ENCODE results near the gene INPP5A.
A peak's percentile ranks its signal among the peaks of the same experiment; 100 is the strongest.

Gene INPP5A

GRCh38 chr10:132650611-132651250 lies 113.1 kb downstream of the INPP5A start:
- DNase-seq: no peak

GRCh38 chr10:132651511-132652029 lies 114.0 kb downstream of the INPP5A start:
- no peak for DNase-seq

GRCh38 chr10:132652446-132652845 lies 114.9 kb downstream of the INPP5A start:
- no peak for DNase-seq

GRCh38 chr10:132652936-132653590 lies 115.5 kb downstream of the INPP5A start:
- DNase-seq: no peak

DNA sequence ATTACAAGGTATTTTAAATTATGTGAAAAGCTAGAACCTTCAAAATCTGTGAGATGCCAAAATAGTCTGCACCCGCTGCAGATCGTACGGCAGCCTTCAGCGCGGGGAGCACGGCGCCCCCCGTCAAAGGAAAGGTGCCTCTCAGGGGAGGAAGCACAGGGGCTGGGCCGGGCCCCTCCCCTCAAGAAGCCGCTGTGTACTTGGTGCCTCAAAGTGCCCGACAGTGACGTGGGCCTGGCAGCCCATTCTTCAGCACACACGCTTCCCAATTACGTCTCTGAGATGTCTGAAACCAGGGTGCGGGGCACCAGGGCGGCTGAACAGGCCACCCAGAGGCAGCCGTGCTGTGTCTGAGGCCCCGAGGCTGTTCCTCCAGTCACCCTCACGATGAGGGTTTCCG lies 116.1 kb downstream of the INPP5A start:
- DNase-seq: no peak

GRCh38 chr10:132654121-132654571 lies 116.6 kb downstream of the INPP5A start:
- DNase-seq: no peak

DNA sequence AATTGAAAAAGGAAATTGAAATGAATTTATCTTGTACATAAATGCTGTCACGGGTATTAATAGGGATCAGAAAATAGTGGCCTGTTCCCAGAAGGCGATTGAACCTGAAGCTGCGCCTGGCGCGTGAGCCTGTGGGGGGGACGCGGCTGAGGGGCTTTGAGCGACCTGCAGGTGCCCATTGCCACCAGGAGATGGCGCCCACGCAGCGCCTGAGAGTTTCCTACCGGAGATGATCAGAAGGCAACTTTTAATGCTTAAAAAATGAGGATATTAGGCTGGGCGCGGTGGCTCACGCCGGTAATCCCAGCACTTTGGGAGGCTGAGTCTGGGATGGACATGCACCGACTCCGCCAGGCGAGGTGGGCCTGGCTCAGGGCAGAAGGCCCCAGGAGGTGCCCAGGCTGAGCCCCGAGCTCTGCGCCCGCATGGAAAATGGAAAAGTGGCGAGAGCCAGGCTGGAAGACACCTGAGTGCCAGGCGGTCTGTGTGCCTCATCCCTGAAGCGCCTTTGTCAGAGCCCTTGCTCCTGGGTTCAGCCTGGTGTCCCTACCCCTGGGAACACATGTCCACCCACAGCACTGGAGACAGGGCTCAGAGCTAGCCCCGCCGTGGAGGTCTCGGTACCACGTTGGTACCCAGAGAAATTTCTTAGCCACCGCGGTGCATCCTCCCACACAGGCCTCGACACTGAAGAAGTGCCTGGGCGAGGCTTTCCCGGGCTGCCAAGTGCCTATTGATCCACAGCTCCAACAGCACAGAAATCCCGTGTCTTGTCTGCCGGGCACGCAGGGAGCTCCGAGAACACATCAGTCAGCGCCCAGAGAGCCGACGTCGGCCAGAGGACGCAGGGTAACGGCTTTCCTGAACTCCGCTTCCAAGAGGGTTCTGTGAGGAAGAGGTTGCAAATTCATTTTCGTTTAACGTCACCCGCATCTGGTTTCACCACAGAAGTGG lies 117.4 kb downstream of the INPP5A start:
- peak; percentile 43 for DNase-seq

DNA sequence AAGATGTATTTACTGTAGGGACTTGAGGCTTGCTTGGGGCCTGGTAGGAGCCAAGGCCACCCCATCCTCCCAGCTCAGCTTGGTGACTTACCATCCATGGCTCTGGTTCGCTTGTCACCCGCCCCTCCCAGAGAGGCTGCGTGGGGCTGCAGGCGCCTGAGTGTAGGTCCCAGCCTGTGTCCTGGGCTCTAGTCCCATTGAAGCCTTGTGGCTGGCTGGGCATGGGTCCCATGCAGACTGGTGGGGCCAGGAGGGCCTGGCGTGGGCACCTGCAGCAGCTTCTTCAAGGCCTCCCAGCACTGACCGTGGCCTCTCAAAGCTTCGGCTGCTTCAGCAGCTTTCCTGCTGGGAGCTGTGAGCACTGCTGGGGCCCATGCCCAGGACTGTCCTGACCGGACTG lies 118.1 kb downstream of the INPP5A start:
- DNase-seq: no peak

GRCh38 chr10:132656283-132657126 lies 118.9 kb downstream of the INPP5A start:
- DNase-seq: no peak

GRCh38 chr10:132657127-132657706 lies 119.6 kb downstream of the INPP5A start:
- no peak for DNase-seq

- DNase-seq: no peak
Observed at GRCh38 chr10:132657748-132658147, 120.2 kb downstream of the INPP5A start.

GRCh38 chr10:132658546-132659205 lies 121.1 kb downstream of the INPP5A start:
- no peak for DNase-seq

GRCh38 chr10:132659206-132660091 lies 121.9 kb downstream of the INPP5A start:
- DNase-seq: no peak

DNA sequence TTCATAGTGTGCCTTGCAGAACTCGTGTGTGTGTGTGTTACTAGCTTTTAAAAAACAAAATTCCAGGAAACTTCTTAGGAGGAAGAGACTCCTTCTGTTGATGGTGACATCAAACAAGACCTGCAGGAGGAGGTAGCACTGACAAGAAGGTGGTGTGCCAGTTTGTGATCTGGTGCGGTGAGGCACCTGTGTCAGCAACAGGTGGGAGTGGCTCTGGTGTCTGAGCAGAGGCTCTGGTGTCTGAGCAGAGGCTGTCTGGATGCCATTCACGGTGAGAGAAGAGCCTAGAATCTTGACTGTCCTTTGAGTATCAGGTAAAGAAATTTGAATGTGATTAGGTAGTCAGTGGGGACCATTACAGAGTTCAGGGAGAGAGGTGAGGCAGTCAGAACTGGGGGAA lies 122.8 kb downstream of the INPP5A start:
- no peak for DNase-seq

DNA sequence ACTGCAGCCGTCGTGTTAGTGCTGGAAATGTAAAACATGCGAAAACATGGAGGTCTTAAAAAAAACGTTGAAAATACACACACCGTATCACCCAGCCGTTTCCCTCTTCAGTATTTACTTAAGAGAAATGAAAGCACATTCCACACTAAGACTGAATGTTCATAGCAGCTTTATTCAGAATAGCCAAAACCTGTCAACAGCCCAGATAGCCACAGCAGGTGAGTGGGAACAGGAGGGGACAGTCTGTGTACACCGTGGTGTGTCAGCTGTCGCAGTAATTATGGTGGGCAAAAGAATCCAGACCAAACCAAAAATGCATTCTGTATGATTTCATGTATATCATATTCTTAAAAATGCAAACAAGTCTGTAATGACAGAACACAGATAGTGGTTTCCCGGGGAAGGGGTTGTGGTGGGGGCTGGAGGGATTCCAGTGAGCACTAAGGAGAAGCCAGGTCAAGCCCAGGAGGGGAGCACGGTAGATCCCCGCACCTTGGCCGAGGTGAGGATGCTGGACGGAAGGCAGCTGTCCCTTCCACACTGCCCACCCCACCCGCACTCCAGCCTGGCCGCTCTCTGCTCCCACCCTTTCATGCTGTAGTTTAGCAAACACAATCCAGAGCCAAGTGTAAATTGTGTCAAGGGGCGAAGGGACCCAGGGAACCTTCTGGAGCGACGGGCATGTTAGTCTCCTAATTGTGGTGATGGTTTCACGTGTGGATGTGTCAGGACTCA lies 124.8 kb downstream of the INPP5A start:
- no peak for DNase-seq

GRCh38 chr10:132663666-132664365 lies 126.2 kb downstream of the INPP5A start:
- DNase-seq: no peak

DNA sequence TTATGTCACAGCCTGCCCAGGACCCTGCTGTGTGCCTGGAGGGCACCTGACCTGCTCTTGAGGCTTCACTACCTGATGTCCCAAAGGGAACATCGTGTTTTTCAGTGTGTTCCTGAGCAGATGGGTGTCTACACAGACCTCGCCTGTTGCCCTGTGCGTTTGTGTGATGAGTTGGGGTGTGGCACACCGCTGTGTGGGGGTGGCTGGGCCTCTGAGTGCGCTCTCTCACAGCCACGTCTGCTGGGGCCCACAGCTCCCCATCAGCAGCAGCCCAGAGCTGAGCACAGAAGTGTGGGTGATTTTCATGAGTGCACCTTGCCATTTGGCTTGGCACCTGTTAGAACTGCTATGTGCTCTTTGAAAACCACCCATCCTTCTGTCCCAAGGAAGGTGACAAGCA lies 126.8 kb downstream of the INPP5A start:
- DNase-seq: no peak

GRCh38 chr10:132664883-132665282 lies 127.3 kb downstream of the INPP5A start:
- DNase-seq: no peak

All from inflammatory macrophage treated with lipopolysaccharide for 4 hours (primary cell).